A549 (cell line): ENCODE results near the gene SEMA3B. TPM values are rescaled to one million over a fixed set of nuclear protein-coding genes. Genes with fewer than 3 reads are reported as not detected.
A peak's percentile ranks its signal among the peaks of the same experiment; 100 is the strongest.

ENCODE experiments used
- ATAC-seq, 2 experiments: fragments of 200-7000 bp in 1 of 2; fragments of >200 bp in 1 of 2; cut with Nextera tagmentation in 1 of 2; cut with Tn5 transposase in 1 of 2; 3 replicates each; pipeline versions ENCODE4 v1.8.0 to v1.9.1; 2018 to 2020; ENCODE audit warnings: mild to moderate bottlenecking in 1 of 2, moderate library complexity in 1 of 2
- CTCF ChIA-PET: fragments of 300-600 bp; sonication (Branson Sonifier 250); formaldehyde crosslinking; extraction: SDS; loops from one replicate; lab custom pipeline; 2021; ENCODE audit warnings: antibody characterized with exemption, inconsistent platforms; lab: Yijun Ruan, JAX
- POLR2A ChIA-PET: fragments of 350-600 bp; formaldehyde crosslinking; extraction: SDS; loops from one replicate; lab custom pipeline; 2021; ENCODE audit warnings: antibody characterized with exemption, inconsistent platforms; lab: Yijun Ruan, JAX
- DNase-seq, 2 experiments: peaks; one replicate each; pipeline versions ENCODE4 v3.0.0 to v3.0.0-alpha.2; 2011 to 2016; ENCODE audit warnings: low read depth in 1 of 2, low spot score in 1 of 2
- FAIRE-seq: peaks from 2 replicates; lab custom pipeline; 2011; peaks lifted over from hg19 to GRCh38; lab: Jason Lieb, UNC
- H3K27ac ChIP-seq, 2 experiments: fragments of >200 bp; sonication (Bioruptor Twin); formaldehyde crosslinking; 3 replicates each; pipeline ENCODE4 v1.5.1; 2016 to 2017
- H3K4me1 ChIP-seq: fragments of >200 bp; sonication (Bioruptor Twin); formaldehyde crosslinking; 3 replicates; pipeline ENCODE4 v1.6.1; 2016
- H3K4me2 ChIP-seq: fragments of >200 bp; sonication (Bioruptor Twin); formaldehyde crosslinking; 3 replicates; pipeline ENCODE4 v1.6.1; 2016
- H3K4me3 ChIP-seq: fragments of >200 bp; sonication (Bioruptor Twin); formaldehyde crosslinking; 3 replicates; pipeline ENCODE4 v1.5.1; 2016
- H3K9me3 ChIP-seq: fragments of >200 bp; sonication (Bioruptor Twin); formaldehyde crosslinking; 3 replicates; pipeline ENCODE4 v1.6.1; 2016
- NR3C1 ChIP-seq: fragments of >200 bp; sonication (Bioruptor Twin); formaldehyde crosslinking; IDR thresholded peaks from 3 replicates; pipeline ENCODE4 v1.6.1; 2017
- WGBS: methylation state at CpG from one replicate; pipeline ENCODE4 v1.1.6; 2017; ENCODE audit errors: missing lambda C conversion rate; 5-methylcytosine and 5-hydroxymethylcytosine counted together
- polyA plus RNA-seq, 4 experiments: library from polyadenylated mRNA; depleted of rRNA in 3 of 4; stranded (reverse); fragments of >200 nt; fragmentation: RNase III in 1 of 4; extraction: RNeasy Plus Mini Kit Qiagen cat#74134 plus additional on column Dnase treatment in 1 of 4; gene quantifications; 2 replicates in 3 of 4; 3 replicates in 1 of 4; pipeline ENCODE4 v1.2.3, GENCODE V29; 2011 to 2017
- small RNA-seq, 6 experiments: library from RNA; depleted of rRNA; stranded (forward); fragments of <200 nt; gene quantifications; one replicate each; pipeline ENCODE3, GENCODE V24; 2012

The SEMA3B gene
- polyA plus RNA-seq, 2 of the 4 experiments (the other 2 are of a cell fraction), result 6.5 to 7.4 TPM

GRCh38 chr3:50327129-50327528 is 58.2 kb downstream of the SEMA3B start:
- ATAC-seq, result no peak
- H3K9me3 ChIP-seq, result no peaks in the 10 kb centered on the region
- H3K27ac ChIP-seq, result peak overlapping the region; percentile 77 to 98
- WGBS, result 50% methylated on average over 3 of the region's 4 CpGs
- ChIA-PET POLR2A (interaction anchor here (2.1 kb wide), 1 partner anchor 10 kb away, joined by 27 read pairs; no protein-coding TSS in a partner anchor), CTCF (interaction anchor here (1.3 to 1.9 kb wide), 4 partner anchors 9 to 133 kb away, joined by 3 to 8 read pairs (median 4); no protein-coding TSS in a partner anchor)
- DNase-seq, result no peak
- peak overlapping the region; percentile 86 for H3K4me2 ChIP-seq
- no peak for FAIRE-seq
- peak overlapping the region; percentile 71 for H3K4me3 ChIP-seq
- peaks cover 17% of the 10 kb centered on the region for H3K4me1 ChIP-seq
- no peak for TF ChIP-seq NR3C1

Small RNA genes lying within 50 kb of the gene (small RNA-seq; reads per million reads assigned to genes)
- 0 reads per million in 6 experiments for gene MIR5787

Other genes with a start within 250 kb of the SEMA3B start
- gene RBM5, start 180.2 kb upstream of the SEMA3B start, polyA plus RNA-seq (2011; rRNA removed), result 92.1 and 123 TPM in 2 replicates
- gene RBM5, start 180.2 kb upstream of the SEMA3B start, polyA plus RNA-seq (2017; fragmentation: RNase III; extraction: RNeasy Plus Mini Kit Qiagen cat#74134 plus additional on column Dnase treatment), result 66.3 to 87.3 TPM (median 78.9 TPM) in 3 replicates
- gene SEMA3F, start 113.8 kb upstream of the SEMA3B start, polyA plus RNA-seq (2011; rRNA removed), result 2.9 and 5.0 TPM in 2 replicates
- 9.0 to 10.6 TPM (median 10.1 TPM) in 3 replicates for gene SEMA3F, start 113.8 kb upstream of the SEMA3B start, polyA plus RNA-seq (2017; fragmentation: RNase III; extraction: RNeasy Plus Mini Kit Qiagen cat#74134 plus additional on column Dnase treatment)
- gene GNAT1, start 77.5 kb upstream of the SEMA3B start, polyA plus RNA-seq (2011; rRNA removed), result not detected in 2 replicates
- not detected in 3 replicates for gene GNAT1, start 77.5 kb upstream of the SEMA3B start, polyA plus RNA-seq (2017; fragmentation: RNase III; extraction: RNeasy Plus Mini Kit Qiagen cat#74134 plus additional on column Dnase treatment)
- gene SLC38A3, start 63.9 kb upstream of the SEMA3B start, polyA plus RNA-seq (2011; rRNA removed), result 0.05 and 0.12 TPM in 2 replicates
- gene SLC38A3, start 63.9 kb upstream of the SEMA3B start, polyA plus RNA-seq (2017; fragmentation: RNase III; extraction: RNeasy Plus Mini Kit Qiagen cat#74134 plus additional on column Dnase treatment), result 0.10 to 0.13 TPM in 2 of 3 replicates, not detected in the other
- 67.0 and 67.8 TPM in 2 replicates for gene GNAI2, start 32.9 kb upstream of the SEMA3B start, polyA plus RNA-seq (2011; rRNA removed)
- 44.6 to 48.8 TPM (median 47.4 TPM) in 3 replicates for gene GNAI2, start 32.9 kb upstream of the SEMA3B start, polyA plus RNA-seq (2017; fragmentation: RNase III; extraction: RNeasy Plus Mini Kit Qiagen cat#74134 plus additional on column Dnase treatment)
- not detected in 2 replicates for gene LSMEM2, start 9.9 kb downstream of the SEMA3B start, polyA plus RNA-seq (2011; rRNA removed)
- gene LSMEM2, start 9.9 kb downstream of the SEMA3B start, polyA plus RNA-seq (2017; fragmentation: RNase III; extraction: RNeasy Plus Mini Kit Qiagen cat#74134 plus additional on column Dnase treatment), result 0.09 TPM in 1 of 3 replicates, not detected in the others
- 42.2 and 44.5 TPM in 2 replicates for gene IFRD2, start 23.3 kb downstream of the SEMA3B start, polyA plus RNA-seq (2011; rRNA removed)
- 79.7 to 86.2 TPM (median 80.9 TPM) in 3 replicates for gene IFRD2, start 23.3 kb downstream of the SEMA3B start, polyA plus RNA-seq (2017; fragmentation: RNase III; extraction: RNeasy Plus Mini Kit Qiagen cat#74134 plus additional on column Dnase treatment)
- gene HYAL3, start 30.3 kb downstream of the SEMA3B start, polyA plus RNA-seq (2011; rRNA removed), result 3.0 and 5.2 TPM in 2 replicates
- gene HYAL3, start 30.3 kb downstream of the SEMA3B start, polyA plus RNA-seq (2017; fragmentation: RNase III; extraction: RNeasy Plus Mini Kit Qiagen cat#74134 plus additional on column Dnase treatment), result 4.8 to 5.4 TPM (median 5.0 TPM) in 3 replicates
- 3.1 and 4.5 TPM in 2 replicates for gene NAA80, start 30.3 kb downstream of the SEMA3B start, polyA plus RNA-seq (2011; rRNA removed)
- gene NAA80, start 30.3 kb downstream of the SEMA3B start, polyA plus RNA-seq (2017; fragmentation: RNase III; extraction: RNeasy Plus Mini Kit Qiagen cat#74134 plus additional on column Dnase treatment), result 4.5 to 5.4 TPM (median 5.3 TPM) in 3 replicates
- gene HYAL1, start 34.4 kb downstream of the SEMA3B start, polyA plus RNA-seq (2011; rRNA removed), result 1.1 and 1.6 TPM in 2 replicates
- gene HYAL1, start 34.4 kb downstream of the SEMA3B start, polyA plus RNA-seq (2017; fragmentation: RNase III; extraction: RNeasy Plus Mini Kit Qiagen cat#74134 plus additional on column Dnase treatment), result 0.42 to 0.62 TPM (median 0.54 TPM) in 3 replicates
- gene HYAL2, start 53.6 kb downstream of the SEMA3B start, polyA plus RNA-seq (2011; rRNA removed), result 31.0 and 34.6 TPM in 2 replicates
- gene HYAL2, start 53.6 kb downstream of the SEMA3B start, polyA plus RNA-seq (2017; fragmentation: RNase III; extraction: RNeasy Plus Mini Kit Qiagen cat#74134 plus additional on column Dnase treatment), result 21.4 to 24.5 TPM (median 24.4 TPM) in 3 replicates
- 23.5 and 26.7 TPM in 2 replicates for gene TUSC2, start 59.1 kb downstream of the SEMA3B start, polyA plus RNA-seq (2011; rRNA removed)
- 18.2 to 19.9 TPM (median 18.8 TPM) in 3 replicates for gene TUSC2, start 59.1 kb downstream of the SEMA3B start, polyA plus RNA-seq (2017; fragmentation: RNase III; extraction: RNeasy Plus Mini Kit Qiagen cat#74134 plus additional on column Dnase treatment)
- 11.9 and 15.4 TPM in 2 replicates for gene RASSF1, start 71.7 kb downstream of the SEMA3B start, polyA plus RNA-seq (2011; rRNA removed)
- gene RASSF1, start 71.7 kb downstream of the SEMA3B start, polyA plus RNA-seq (2017; fragmentation: RNase III; extraction: RNeasy Plus Mini Kit Qiagen cat#74134 plus additional on column Dnase treatment), result 14.4 to 15.7 TPM (median 15.5 TPM) in 3 replicates
- 0.41 and 0.43 TPM in 2 replicates for gene ZMYND10, start 76.6 kb downstream of the SEMA3B start, polyA plus RNA-seq (2011; rRNA removed)
- gene ZMYND10, start 76.6 kb downstream of the SEMA3B start, polyA plus RNA-seq (2017; fragmentation: RNase III; extraction: RNeasy Plus Mini Kit Qiagen cat#74134 plus additional on column Dnase treatment), result 0.71 to 0.84 TPM (median 0.77 TPM) in 3 replicates
- 19.9 and 28.5 TPM in 2 replicates for gene NPRL2, start 81.6 kb downstream of the SEMA3B start, polyA plus RNA-seq (2011; rRNA removed)
- gene NPRL2, start 81.6 kb downstream of the SEMA3B start, polyA plus RNA-seq (2017; fragmentation: RNase III; extraction: RNeasy Plus Mini Kit Qiagen cat#74134 plus additional on column Dnase treatment), result 17.5 to 19.5 TPM (median 17.7 TPM) in 3 replicates
- gene CYB561D2, start 81.7 kb downstream of the SEMA3B start, polyA plus RNA-seq (2011; rRNA removed), result 14.4 and 23.1 TPM in 2 replicates
- gene CYB561D2, start 81.7 kb downstream of the SEMA3B start, polyA plus RNA-seq (2017; fragmentation: RNase III; extraction: RNeasy Plus Mini Kit Qiagen cat#74134 plus additional on column Dnase treatment), result 17.2 to 17.9 TPM (median 17.7 TPM) in 3 replicates
- gene TMEM115, start 90.4 kb downstream of the SEMA3B start, polyA plus RNA-seq (2011; rRNA removed), result 17.4 and 18.8 TPM in 2 replicates
- gene TMEM115, start 90.4 kb downstream of the SEMA3B start, polyA plus RNA-seq (2017; fragmentation: RNase III; extraction: RNeasy Plus Mini Kit Qiagen cat#74134 plus additional on column Dnase treatment), result 22.0 to 26.8 TPM (median 26.8 TPM) in 3 replicates
- 0.21 and 0.22 TPM in 2 replicates for gene CACNA2D2, start 234.5 kb downstream of the SEMA3B start, polyA plus RNA-seq (2011; rRNA removed)
- 0.41 to 0.75 TPM (median 0.55 TPM) in 3 replicates for gene CACNA2D2, start 234.5 kb downstream of the SEMA3B start, polyA plus RNA-seq (2017; fragmentation: RNase III; extraction: RNeasy Plus Mini Kit Qiagen cat#74134 plus additional on column Dnase treatment)